ENCODE data around the gene OOSP4B. TPM values are rescaled to one million over a fixed set of nuclear protein-coding genes. Genes with fewer than 3 reads are reported as not detected.

Gene OOSP4B
- total and polyA plus RNA-seq, 2 of the 8 experiments (the other 6 are each of a cell fraction or from before 2014, with no cell fraction given), result not detected

DNA sequence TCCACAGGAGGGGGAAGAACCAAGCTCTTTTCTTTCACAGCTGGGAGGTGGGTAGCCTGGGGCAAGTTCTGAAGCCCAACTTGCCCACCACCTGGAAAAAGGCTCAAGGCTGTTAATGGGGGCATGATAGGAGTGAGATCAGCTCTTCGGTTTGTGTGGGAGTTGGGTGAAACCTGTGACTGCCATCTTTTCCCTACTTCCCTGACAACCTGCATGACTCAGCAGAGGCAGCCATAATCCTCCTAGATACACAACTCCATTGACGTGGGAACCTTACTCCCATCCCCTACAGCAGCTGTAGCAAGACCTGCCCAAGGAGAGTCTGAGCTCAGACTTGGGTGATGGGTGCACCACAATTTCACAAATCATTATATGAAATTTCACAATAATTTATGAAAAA, 13.3 kb upstream of the OOSP4B start:
- Histone ChIP-seq H3K56ac (replicated peaks; ENCODE audit: insufficient read length, low read depth, low read length) (no peak overlapping the region), H3K27ac (ENCODE audit: low read depth, low read length) (no peak overlapping the region), H4K5ac (ENCODE audit: insufficient read length, low read depth, low read length) (no peak overlapping the region), H2BK5ac (ENCODE audit: low read depth, low read length) (no peak overlapping the region), H2AK5ac (ENCODE audit: low read depth, low read length) (no peak overlapping the region), H4K91ac (replicated peaks; ENCODE audit: insufficient read length, low read length) (no peak overlapping the region), H3K4me1 (replicated peaks in 1 of 4; ENCODE audit: control insufficient read depth in 3 of 4, insufficient read depth in 4 of 4, low read length in 3 of 4) (no peaks in the 10 kb centered on the region), H3K18ac (ENCODE audit: extremely low read depth, low read length) (no peak overlapping the region), H3K79me2 (ENCODE audit: control insufficient read depth in 1 of 2, insufficient read depth in 2 of 2, low read length in 2 of 2) (no peaks in the 10 kb centered on the region), H3K27me3 (replicated peaks in 1 of 4; ENCODE audit: control insufficient read depth in 3 of 4, extremely low read depth in 1 of 4, insufficient read depth in 3 of 4, low read length in 3 of 4) (no peaks in the 10 kb centered on the region), H4K20me1 (replicated peaks in 1 of 2; ENCODE audit: control insufficient read depth in 1 of 2, insufficient read depth in 2 of 2, low read length in 2 of 2) (no peaks in the 10 kb centered on the region), H2AFZ (ENCODE audit: low read length) (no peak overlapping the region; the same call in 1 of the 2 replicates), H2BK120ac (replicated peaks; ENCODE audit: low read depth, low read length) (no peak overlapping the region), H2BK20ac (ENCODE audit: low read length) (no peak overlapping the region), H3K9ac (replicated peaks in 1 of 4; ENCODE audit: extremely low read depth in 1 of 4, low read depth in 3 of 4, low read length in 3 of 4) (no peak overlapping the region), H3K23ac (ENCODE audit: insufficient read length) (no peak overlapping the region), H3K4me2 (ENCODE audit: insufficient read depth in 1 of 2, low read depth in 2 of 2, low read length in 2 of 2) (no peak overlapping the region), H4K8ac (ENCODE audit: extremely low read depth, insufficient read depth, low read length) (no peak overlapping the region), H3K4me3 (ENCODE audit: extremely low read depth in 1 of 4, insufficient read depth in 2 of 4, low read depth in 3 of 4, low read length in 4 of 4) (no peak overlapping the region), H3K4ac (replicated peaks; ENCODE audit: insufficient read length, low read depth, low read length) (no peak overlapping the region), H3K9me3 (ENCODE audit: insufficient read depth in 2 of 2, low read depth in 1 of 2, low read length in 1 of 2) (no peaks in the 10 kb centered on the region), H3K23me2 (ENCODE audit: low read depth, low read length) (no peaks in the 10 kb centered on the region), H2BK15ac (ENCODE audit: low read length) (no peak overlapping the region), H3K36me3 (ENCODE audit: control insufficient read depth in 2 of 4, insufficient read depth in 4 of 4, low read length in 3 of 4) (no peaks in the 10 kb centered on the region), H2BK12ac (ENCODE audit: low read depth, low read length) (no peak overlapping the region), H3K79me1 (ENCODE audit: low read depth, low read length) (no peaks in the 10 kb centered on the region), H3K14ac (ENCODE audit: insufficient read length) (no peak overlapping the region)
- WGBS, 2 experiments (ENCODE audit: extremely low coverage in 1 of 2, insufficient coverage in 1 of 2, insufficient read length in 1 of 2, insufficient replicate concordance in 2 of 2, low coverage in 1 of 2, low lambda C conversion rate in 2 of 2, missing lambda C conversion rate in 1 of 2), result 100% methylated on average over 2 of the region's 2 CpGs; no CpG with 5 or more reads in 1 of the 2 experiments
- DNase-seq (ENCODE audit: low read depth in 1 of 2, low spot score in 2 of 2) (no peak), FAIRE-seq (no peak)
- ChIA-PET POLR2A (ENCODE audit: partially characterized antibody) (no interaction called here), CTCF (ENCODE audit: partially characterized antibody) (interaction anchor here (1.3 kb wide), 1 partner anchor 115 kb away, joined by 3 read pairs; no protein-coding TSS in a partner anchor)
- no peak for TF ChIP-seq YY1 (IDR thresholded peaks at IDR 0.05; ENCODE audit: low read depth, low read length)

All from H1 (cell line).